Measurements from ENCODE around the gene MEF2C. TPM values are rescaled to one million over a fixed set of nuclear protein-coding genes. Genes with fewer than 3 reads are reported as not detected.

MEF2C gene
- total and polyA plus RNA-seq, 2 experiments from 2014 or later, result 107 to 175 TPM

DNA sequence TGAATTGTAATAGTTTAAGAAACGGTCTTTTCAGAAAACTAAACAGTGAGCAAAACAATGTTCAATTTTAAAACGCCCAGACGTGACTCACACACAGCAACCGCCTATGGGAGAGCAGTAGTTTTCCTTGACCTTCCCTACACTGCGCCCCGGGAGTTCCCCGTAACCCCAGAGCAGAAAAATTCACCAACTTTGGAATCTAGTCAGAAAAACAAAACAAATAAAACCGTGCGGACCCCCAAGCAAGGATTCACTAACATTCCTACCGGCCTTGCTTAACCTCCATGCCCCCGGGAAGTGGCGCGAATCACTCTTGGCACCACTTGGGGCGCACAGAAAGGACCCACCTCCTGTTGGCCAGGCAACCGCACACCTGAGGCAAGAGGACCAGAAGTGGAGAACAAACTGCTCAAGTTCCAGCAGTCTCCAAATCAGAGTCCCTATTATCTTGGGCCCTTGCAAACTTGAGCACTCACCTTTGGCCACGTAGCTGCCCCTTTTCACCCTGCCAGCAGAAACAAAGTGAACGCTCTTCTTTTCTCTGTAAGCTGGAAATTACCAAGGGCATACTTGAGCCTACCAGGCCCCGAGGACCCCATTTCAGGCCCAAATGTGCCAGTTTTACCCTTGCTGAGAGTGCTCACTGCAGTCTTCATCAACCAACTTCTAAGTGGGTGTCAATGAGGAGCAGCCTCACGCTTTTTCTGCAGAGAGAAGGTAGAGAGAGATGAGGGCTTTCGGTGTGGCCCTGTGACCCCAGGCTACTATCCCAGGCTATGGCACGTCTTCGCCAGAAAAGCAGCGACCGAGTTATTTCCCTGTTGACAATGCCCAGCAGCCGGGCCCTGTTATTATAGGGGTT is 189.7 kb downstream of the MEF2C start:
- TF ChIP-seq, protein P1, sequence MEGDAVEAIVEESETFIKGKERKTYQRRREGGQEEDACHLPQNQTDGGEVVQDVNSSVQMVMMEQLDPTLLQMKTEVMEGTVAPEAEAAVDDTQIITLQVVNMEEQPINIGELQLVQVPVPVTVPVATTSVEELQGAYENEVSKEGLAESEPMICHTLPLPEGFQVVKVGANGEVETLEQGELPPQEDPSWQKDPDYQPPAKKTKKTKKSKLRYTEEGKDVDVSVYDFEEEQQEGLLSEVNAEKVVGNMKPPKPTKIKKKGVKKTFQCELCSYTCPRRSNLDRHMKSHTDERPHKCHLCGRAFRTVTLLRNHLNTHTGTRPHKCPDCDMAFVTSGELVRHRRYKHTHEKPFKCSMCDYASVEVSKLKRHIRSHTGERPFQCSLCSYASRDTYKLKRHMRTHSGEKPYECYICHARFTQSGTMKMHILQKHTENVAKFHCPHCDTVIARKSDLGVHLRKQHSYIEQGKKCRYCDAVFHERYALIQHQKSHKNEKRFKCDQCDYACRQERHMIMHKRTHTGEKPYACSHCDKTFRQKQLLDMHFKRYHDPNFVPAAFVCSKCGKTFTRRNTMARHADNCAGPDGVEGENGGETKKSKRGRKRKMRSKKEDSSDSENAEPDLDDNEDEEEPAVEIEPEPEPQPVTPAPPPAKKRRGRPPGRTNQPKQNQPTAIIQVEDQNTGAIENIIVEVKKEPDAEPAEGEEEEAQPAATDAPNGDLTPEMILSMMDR (IDR thresholded peaks at IDR 0.05; ENCODE audit: low read depth, low read length), result no peak
- Histone ChIP-seq H3K27ac (no peak overlapping the region), H3K4me3 (no peak overlapping the region), H3K27me3 (peaks cover 100% of the 10 kb centered on the region), H3K9me3 (ENCODE audit: low read depth) (no peaks in the 10 kb centered on the region), H3K4me1 (ENCODE audit: low read depth) (no peaks in the 10 kb centered on the region), H3K36me3 (no peaks in the 10 kb centered on the region)
- no peak for DNase-seq (ENCODE audit: low read depth in 1 of 2, low spot score in 1 of 2)

DNA sequence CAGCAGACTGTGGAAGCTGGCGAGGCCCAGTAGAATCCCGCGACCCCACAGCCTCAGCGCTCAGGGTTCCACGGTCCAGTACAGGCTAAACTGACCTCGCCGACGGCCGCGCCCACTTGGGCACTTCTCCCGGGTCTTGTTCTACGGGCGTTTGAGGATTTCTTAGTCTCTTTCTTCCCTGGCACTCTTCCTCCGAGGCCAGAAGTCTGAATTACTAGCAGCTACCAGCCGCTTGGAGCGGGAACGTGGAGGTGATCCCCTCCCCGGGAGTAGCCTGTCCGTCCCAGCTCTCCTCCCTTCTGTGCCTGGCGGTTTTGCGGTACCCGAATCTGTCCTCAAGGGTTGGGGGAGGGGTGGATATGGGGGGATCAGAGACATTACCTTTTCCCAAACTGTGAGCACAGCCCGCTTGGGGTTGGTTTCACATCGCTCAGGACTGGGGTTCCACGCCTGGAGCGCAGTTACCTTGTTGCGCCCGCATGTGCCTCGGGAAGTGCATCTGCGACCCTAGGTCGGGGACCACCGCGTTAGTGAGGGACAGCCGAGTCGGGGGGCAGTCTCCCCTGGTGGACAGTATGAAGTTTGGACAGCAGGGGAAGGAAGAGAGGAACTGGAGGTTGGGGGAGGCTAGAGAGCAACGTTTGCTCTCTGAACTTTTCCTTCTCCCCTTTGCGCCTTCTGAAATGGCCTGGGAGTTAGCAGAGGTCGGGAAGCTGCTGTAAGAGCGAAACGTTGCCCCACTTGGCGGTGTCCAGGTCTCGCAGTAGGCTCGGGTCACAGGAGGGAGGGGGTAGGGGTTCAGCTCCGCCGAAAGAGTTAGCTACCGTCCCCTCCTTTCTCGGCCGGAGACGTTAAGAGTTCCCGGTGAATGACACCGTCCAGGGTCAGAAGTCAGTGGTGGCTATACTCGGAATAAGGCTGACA is 190.8 kb downstream of the MEF2C start:
- Histone ChIP-seq H3K4me1 (ENCODE audit: low read depth) (no peaks in the 10 kb centered on the region), H3K27me3 (peaks cover 100% of the 10 kb centered on the region), H3K36me3 (no peaks in the 10 kb centered on the region), H3K27ac (no peak overlapping the region), H3K9me3 (ENCODE audit: low read depth) (no peaks in the 10 kb centered on the region), H3K4me3 (no peak overlapping the region)
- DNase-seq (ENCODE audit: low read depth in 1 of 2, low spot score in 1 of 2), result no peak
- TF ChIP-seq, protein P1 (IDR thresholded peaks at IDR 0.05; ENCODE audit: low read depth, low read length), result no peak

DNA sequence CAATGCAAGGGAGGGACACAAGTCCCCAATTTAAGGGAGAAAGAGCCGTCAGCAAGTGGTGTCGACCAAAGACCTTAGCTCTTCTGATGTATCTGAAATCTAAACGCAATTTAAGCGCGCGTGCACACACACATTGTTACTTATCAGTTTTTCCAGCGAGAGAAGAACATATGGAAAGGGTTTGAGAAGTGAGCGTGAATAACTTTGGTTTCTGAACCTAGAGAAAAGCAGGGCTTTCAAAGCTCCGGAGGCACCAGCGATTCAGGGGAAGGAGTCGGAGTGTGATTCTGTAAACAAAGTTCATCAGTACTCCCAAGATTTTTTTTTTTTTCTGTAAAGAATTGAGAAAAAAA is 191.8 kb downstream of the MEF2C start:
- Histone ChIP-seq H3K27ac (no peak overlapping the region), H3K4me1 (ENCODE audit: low read depth) (no peaks in the 10 kb centered on the region), H3K27me3 (peaks cover 100% of the 10 kb centered on the region), H3K9me3 (ENCODE audit: low read depth) (no peaks in the 10 kb centered on the region), H3K4me3 (peak overlapping the region; percentile 7), H3K36me3 (no peaks in the 10 kb centered on the region)
- no peak for DNase-seq (ENCODE audit: low read depth in 1 of 2, low spot score in 1 of 2)
- TF ChIP-seq, protein P1 (IDR thresholded peaks at IDR 0.05; ENCODE audit: low read depth, low read length), result no peak

DNA sequence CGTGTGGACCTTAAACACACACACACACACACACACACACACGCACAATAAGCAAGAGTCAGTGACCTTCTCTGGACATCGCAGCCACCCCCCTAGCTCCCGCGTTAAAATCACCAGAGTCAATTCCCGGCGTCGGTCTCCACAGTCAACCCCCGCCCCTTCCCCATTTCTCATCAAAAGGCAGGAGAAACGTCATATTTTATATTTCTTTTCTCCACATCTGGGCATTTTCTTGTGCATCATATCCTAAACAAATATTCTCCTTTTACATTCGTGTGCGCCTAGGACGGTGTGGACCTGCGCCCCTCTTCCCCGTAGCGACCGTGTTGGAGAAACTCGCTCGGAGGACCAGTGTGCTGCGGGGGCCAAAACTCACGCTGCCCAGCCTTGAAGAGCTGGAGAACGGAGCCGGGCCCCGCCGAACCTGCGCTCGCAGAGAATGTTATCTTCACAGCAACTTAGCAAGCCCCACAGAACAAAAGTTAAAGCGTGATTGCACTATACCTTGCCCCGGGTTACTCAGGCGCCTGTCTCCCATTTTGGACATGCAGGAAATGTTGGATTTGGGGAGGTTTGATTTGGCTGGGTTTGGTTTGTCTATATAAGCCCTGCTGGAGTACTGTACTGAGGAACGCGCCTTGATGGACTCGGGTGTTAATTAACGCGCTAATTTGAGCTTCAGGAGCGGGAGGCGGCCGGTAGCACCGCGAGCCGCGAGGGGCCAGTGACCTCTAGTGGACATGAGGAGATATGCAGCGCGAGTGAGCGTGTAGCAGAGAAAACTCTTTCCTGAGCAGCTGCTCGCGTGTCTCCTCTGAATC is 192.4 kb downstream of the MEF2C start:
- no peak overlapping the region for H3K27ac ChIP-seq
- no peaks in the 10 kb centered on the region for H3K9me3 ChIP-seq (ENCODE audit: low read depth)
- H3K4me1 ChIP-seq (ENCODE audit: low read depth), result no peaks in the 10 kb centered on the region
- H3K36me3 ChIP-seq, result no peaks in the 10 kb centered on the region
- TF ChIP-seq, protein P1 (IDR thresholded peaks at IDR 0.05; ENCODE audit: low read depth, low read length), result peak; percentile 98
- H3K4me3 ChIP-seq, result peak overlapping the region; percentile 7
- peaks cover 100% of the 10 kb centered on the region for H3K27me3 ChIP-seq
- peak; percentile 71 to 83 for DNase-seq (ENCODE audit: low read depth in 1 of 2, low spot score in 1 of 2)

Data from cardiac muscle cell (in vitro differentiated cells and primary cell).